Measurements from ENCODE around the gene GINS2. TPM values are rescaled to one million over a fixed set of nuclear protein-coding genes. Genes with fewer than 3 reads are reported as not detected.

GINS2 gene
- polyA plus RNA-seq, 1 of the 3 experiments (the other 2 are of a cell fraction): 9.0 TPM

- TF ChIP-seq TAF1 (IDR thresholded peaks at IDR 0.05; ENCODE audit: borderline replicate concordance, low read depth, low read length) (no peak), POLR2AphosphoS5 (IDR thresholded peaks at IDR 0.05; ENCODE audit: low read depth, low read length) (no peak), RCOR1 (IDR thresholded peaks at IDR 0.05; ENCODE audit: low read length) (no peak), RXRA (IDR thresholded peaks at IDR 0.05; ENCODE audit: borderline replicate concordance, low read depth) (no peak), YY1 (IDR thresholded peaks at IDR 0.05; ENCODE audit: low read depth) (no peak), MEF2A (IDR thresholded peaks at IDR 0.05; ENCODE audit: borderline replicate concordance, low read depth) (no peak), USF2 (IDR thresholded peaks at IDR 0.05; ENCODE audit: borderline replicate concordance, low read depth, low read length) (no peak), MXI1 (IDR thresholded peaks at IDR 0.05; ENCODE audit: low read depth, low read length) (no peak)
Observed at GRCh38 chr16:85637061-85637807, 51.5 kb downstream of the GINS2 start (continued).

GRCh38 chr16:85636234-85636812 lies 52.4 kb downstream of the GINS2 start:
- no peaks in the 10 kb centered on the region for H3F3A ChIP-seq (replicated peaks; ENCODE audit: insufficient read depth)
- H3K36me3 ChIP-seq (replicated peaks in 1 of 2; ENCODE audit: control insufficient read depth in 1 of 2, insufficient read depth in 2 of 2, low read length in 1 of 2): peaks cover 0 to 40% of the 10 kb centered on the region in 2 experiments
- H2AFZ ChIP-seq (ENCODE audit: low read depth): no peak overlapping the region
- H3K4me3 ChIP-seq (ENCODE audit: low read depth in 2 of 2, low read length in 1 of 2): no peak overlapping the region
- no peak overlapping the region for H3K4me2 ChIP-seq
- ChIA-PET POLR2A (no interaction called here), CTCF (interaction anchor here (0.6 to 4.3 kb wide), 8 partner anchors 9 to 339 kb away, joined by 3 to 21 read pairs (median 4); no protein-coding TSS in a partner anchor)
- H3K9me3 ChIP-seq: no peaks in the 10 kb centered on the region
- no peak for DNase-seq
- 90% methylated on average over 2 of the region's 27 CpGs for WGBS (ENCODE audit: low lambda C conversion rate)
- H3K79me2 ChIP-seq (ENCODE audit: insufficient read depth): peaks cover 28% of the 10 kb centered on the region; the same call in 1 of the 2 replicates
- TF ChIP-seq GABPA (IDR thresholded peaks at IDR 0.05; ENCODE audit: low read depth) (no peak), FOXM1 (IDR thresholded peaks at IDR 0.05; ENCODE audit: low read depth) (no peak), ELF1 (IDR thresholded peaks at IDR 0.05) (no peak), CHD2 (IDR thresholded peaks at IDR 0.05; ENCODE audit: low read length, partially characterized antibody) (no peak), FOXJ3 (CRISPR knock-in tag; IDR thresholded peaks at IDR 0.05) (no peak), RFX5 (IDR thresholded peaks at IDR 0.05; ENCODE audit: low read length) (no peak), EP300 (IDR thresholded peaks at IDR 0.05; ENCODE audit: borderline replicate concordance in 1 of 2, low read depth in 1 of 2, low read length in 1 of 2) (no peak), NFIC (IDR thresholded peaks at IDR 0.05; ENCODE audit: borderline replicate concordance) (no peak), MXI1 (IDR thresholded peaks at IDR 0.05; ENCODE audit: low read depth, low read length) (no peak), SMC3 (IDR thresholded peaks at IDR 0.05; ENCODE audit: low read depth, low read length) (no peak), CTCF (IDR thresholded peaks at IDR 0.05) (no peak), REST (IDR thresholded peaks at IDR 0.05; ENCODE audit: low read depth, low read length) (no peak)
- H3K9me2 ChIP-seq: no peaks in the 10 kb centered on the region
- H3K4me1 ChIP-seq (ENCODE audit: control insufficient read depth in 1 of 2, insufficient read depth in 2 of 2, low read depth in 1 of 2, low read length in 1 of 2): peaks cover 0 to 91% of the 10 kb centered on the region in 2 experiments; a peak in 1 of 4 replicates
- peaks cover 99% of the 10 kb centered on the region for H4K20me1 ChIP-seq (ENCODE audit: insufficient read depth)
- H3K9ac ChIP-seq: no peak overlapping the region
- peak overlapping the region in 1 of 2 experiments; percentile 39; a peak in 1 of 4 replicates for H3K27ac ChIP-seq (ENCODE audit: low read depth in 2 of 2, low read length in 1 of 2)
- no peaks in the 10 kb centered on the region for H3K27me3 ChIP-seq (ENCODE audit: insufficient read depth)
